ENCODE results near the gene CLCN7. TPM values are rescaled to one million over a fixed set of nuclear protein-coding genes. Genes with fewer than 3 reads are reported as not detected.
A peak's percentile ranks its signal among the peaks of the same experiment; 100 is the strongest.

The CLCN7 gene
- total and polyA plus RNA-seq, 8 donors: 28.6 to 130 (median 31.3) TPM

DNA sequence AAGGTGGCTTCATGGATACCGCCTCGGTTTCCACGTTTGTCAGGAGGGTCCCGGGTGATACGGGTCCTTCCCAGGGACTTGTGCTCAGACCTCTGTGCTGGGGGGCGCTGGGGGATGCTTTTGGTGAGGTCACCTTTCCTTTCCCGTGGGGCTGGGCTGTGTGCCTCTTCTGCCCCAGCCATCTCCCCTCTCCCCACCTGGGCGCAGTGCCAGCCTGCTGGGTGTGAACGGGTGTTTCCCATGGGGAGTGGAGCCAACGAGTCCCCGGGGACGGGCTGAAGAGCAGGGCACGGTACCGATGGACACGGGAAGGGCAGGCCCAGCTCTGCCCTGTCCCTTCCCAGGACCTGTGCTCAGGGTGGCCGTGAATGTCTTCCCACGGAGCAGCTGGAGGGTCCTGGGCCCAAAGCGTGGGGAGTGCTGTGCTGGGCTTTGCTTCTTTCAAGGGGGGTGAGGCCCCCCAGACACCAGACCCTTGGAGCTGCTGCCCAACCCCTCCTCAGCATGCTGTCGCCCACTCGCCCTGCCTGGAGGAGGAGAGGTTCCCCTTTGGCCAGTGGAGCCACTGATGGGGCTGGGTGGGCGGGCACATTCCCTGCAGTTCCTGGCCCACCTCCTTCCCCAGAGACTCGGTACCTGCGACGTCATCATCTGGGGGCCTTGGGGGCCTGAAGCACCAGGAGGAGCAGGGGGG lies 33.8 kb upstream of the CLCN7 start:
- ATAC-seq (no peak), DNase-seq (no peak)
- Histone ChIP-seq H3K9me3 (no peaks in the 10 kb centered on the region), H3K27ac (peak overlapping the region; percentile 47 to 57), H3K27me3 (no peaks in the 10 kb centered on the region), H3K36me3 (peaks cover 0 to 58% of the 10 kb centered on the region in 2 donors), H3K4me1 (peaks cover 0 to 6% of the 10 kb centered on the region in 2 donors), H3K4me3 (no peak overlapping the region)
- TF ChIP-seq, protein P1, sequence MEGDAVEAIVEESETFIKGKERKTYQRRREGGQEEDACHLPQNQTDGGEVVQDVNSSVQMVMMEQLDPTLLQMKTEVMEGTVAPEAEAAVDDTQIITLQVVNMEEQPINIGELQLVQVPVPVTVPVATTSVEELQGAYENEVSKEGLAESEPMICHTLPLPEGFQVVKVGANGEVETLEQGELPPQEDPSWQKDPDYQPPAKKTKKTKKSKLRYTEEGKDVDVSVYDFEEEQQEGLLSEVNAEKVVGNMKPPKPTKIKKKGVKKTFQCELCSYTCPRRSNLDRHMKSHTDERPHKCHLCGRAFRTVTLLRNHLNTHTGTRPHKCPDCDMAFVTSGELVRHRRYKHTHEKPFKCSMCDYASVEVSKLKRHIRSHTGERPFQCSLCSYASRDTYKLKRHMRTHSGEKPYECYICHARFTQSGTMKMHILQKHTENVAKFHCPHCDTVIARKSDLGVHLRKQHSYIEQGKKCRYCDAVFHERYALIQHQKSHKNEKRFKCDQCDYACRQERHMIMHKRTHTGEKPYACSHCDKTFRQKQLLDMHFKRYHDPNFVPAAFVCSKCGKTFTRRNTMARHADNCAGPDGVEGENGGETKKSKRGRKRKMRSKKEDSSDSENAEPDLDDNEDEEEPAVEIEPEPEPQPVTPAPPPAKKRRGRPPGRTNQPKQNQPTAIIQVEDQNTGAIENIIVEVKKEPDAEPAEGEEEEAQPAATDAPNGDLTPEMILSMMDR (IDR thresholded peaks at IDR 0.05): no peak
- intact Hi-C loops (cut with DNase I): no loop called here

DNA sequence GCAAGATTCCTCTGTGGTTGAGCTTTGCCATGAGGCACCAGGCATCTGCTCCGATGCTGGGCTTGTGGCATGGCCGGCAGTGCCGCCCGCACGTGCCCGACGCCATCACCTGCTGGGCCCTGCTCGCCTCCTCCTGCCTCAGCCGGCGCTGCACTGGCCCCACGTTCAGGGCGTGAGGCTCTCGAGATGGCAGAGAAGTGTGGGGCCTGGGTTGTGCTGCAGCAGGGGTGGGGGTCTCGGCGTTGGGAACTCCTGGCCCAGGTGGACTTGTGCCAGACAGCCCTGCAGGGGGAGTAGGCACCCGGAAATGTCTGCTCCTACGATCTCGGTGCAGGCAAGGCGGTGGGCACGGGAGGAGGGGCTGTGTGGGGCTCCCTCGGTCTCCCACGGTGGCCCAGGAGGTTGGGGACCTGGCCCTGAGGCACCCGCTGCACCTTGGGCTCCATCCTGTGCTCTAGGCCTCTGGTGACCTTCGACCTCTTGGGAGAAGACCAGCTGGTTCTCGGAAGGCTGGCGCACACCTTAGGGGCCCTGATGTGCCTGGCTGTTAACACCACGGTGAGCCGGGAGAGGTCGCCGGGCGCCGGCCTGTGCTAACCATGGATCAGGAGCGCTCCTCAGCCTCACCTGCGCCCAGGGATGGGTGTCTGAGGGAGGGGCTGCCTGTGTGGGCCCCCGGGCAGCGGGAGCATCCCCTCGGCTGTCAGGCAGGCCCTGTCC lies 31.8 kb upstream of the CLCN7 start:
- Histone ChIP-seq H3K4me1 (peaks cover 0 to 6% of the 10 kb centered on the region in 2 donors), H3K4me3 (no peak overlapping the region), H3K36me3 (peaks cover 0 to 78% of the 10 kb centered on the region in 2 donors), H3K27me3 (no peaks in the 10 kb centered on the region), H3K9me3 (no peaks in the 10 kb centered on the region), H3K27ac (no peak overlapping the region)
- no peak for ATAC-seq
- no peak for DNase-seq
- TF ChIP-seq, protein P1 (IDR thresholded peaks at IDR 0.05): no peak
- intact Hi-C loops (cut with DNase I): no loop called here

DNA sequence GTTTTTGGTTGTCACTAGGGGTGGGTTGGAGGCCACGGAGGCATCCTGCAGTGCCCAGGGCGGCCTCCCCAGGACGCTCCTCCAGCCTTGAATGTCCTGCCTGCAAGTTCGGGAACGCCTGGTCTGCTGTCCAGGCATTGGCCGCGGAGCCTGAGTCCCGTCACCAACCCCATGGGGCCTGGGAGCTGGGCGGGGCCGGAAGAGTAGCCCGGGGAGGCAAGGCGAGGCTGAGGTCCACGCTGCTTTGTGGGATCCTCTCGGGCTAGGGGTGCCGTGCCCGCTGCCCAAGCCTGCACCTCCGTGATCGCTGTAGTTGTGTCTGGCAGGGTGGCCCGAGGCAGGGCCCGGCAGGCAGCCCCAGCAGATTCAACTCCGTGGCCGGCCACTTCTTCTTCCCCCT lies 31.1 kb upstream of the CLCN7 start:
- peaks cover 0 to 84% of the 10 kb centered on the region in 2 donors for H3K36me3 ChIP-seq
- H3K9me3 ChIP-seq: no peaks in the 10 kb centered on the region
- ATAC-seq (no peak), DNase-seq (peak in 1 of 4 donors; percentile 71)
- H3K4me1 ChIP-seq: peaks cover 0 to 6% of the 10 kb centered on the region in 2 donors
- no peak overlapping the region for H3K27ac ChIP-seq
- intact Hi-C loops (cut with DNase I): no loop called here
- no peak overlapping the region for H3K4me3 ChIP-seq
- TF ChIP-seq, protein P1 (IDR thresholded peaks at IDR 0.05): no peak
- no peaks in the 10 kb centered on the region for H3K27me3 ChIP-seq

DNA sequence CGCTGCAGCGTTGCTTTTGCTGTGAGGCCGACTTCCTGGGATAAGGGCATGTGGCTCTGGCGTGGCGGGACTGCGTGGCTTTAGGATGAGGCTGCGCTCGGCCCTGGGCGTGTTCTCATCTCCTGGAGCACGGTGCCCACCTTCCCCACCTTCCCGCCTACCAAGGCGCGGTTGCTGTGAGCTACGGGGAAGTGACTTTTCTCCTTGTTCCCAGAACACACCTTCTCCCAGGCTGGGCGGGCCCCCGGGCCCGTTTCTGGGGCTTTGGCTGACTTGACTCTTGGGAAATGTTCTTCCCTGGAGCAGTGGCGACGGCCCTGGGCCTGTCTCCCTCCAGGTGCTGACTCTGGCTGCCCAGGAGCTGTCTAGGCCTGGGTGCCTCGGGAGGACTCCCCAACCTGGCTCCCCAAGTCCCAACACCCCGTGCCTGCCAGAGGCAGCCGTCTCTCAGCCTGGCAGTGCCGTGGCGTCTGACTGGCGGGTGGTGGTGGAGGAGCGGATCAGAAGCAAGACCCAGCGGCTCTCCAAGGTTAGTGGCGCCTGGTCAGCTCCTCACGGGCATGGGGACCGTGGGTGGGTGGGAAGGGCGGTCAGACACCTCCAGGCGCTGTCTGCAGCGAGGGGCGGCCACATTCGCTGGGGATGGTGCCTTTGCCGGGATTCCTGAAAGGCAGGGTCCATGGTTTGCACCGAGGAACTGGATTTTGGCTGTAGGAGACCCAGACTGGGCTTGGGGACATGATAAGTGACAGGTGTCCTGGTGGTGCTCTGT lies 30.4 kb upstream of the CLCN7 start:
- Histone ChIP-seq H3K36me3 (peaks cover 0 to 84% of the 10 kb centered on the region in 2 donors), H3K4me3 (no peak overlapping the region), H3K27ac (no peak overlapping the region), H3K4me1 (peaks cover 0 to 6% of the 10 kb centered on the region in 2 donors), H3K9me3 (no peaks in the 10 kb centered on the region), H3K27me3 (no peaks in the 10 kb centered on the region)
- ATAC-seq (no peak), DNase-seq (peak in 1 of 4 donors; percentile 77)
- intact Hi-C loops (cut with DNase I): no loop called here
- TF ChIP-seq, protein P1 (IDR thresholded peaks at IDR 0.05): no peak

Data from left lung (tissue), 10 donors.